Mesodermal cell (in vitro differentiated cells): ENCODE data around the gene ANKIB1. TPM values are rescaled to one million over a fixed set of nuclear protein-coding genes. Genes with fewer than 3 reads are reported as not detected.

Source experiments
- H3K27ac ChIP-seq: 2 replicates; pipeline ENCODE4 v1.7.0; 2013; ENCODE audit warnings: mild to moderate bottlenecking, low read depth, low read length, moderate library complexity; ENCODE audit not compliant: severe bottlenecking
- H3K36me3 ChIP-seq: 2 replicates; pipeline ENCODE4 v1.7.1; 2013; ENCODE audit warnings: mild to moderate bottlenecking, low read length, moderate library complexity; ENCODE audit not compliant: control insufficient read depth, insufficient read depth
- H3K4me1 ChIP-seq: one replicate; pipeline ENCODE4 v1.7.1; 2013; ENCODE audit warnings: mild to moderate bottlenecking, low read length; ENCODE audit not compliant: insufficient read depth, control insufficient read depth, poor library complexity, severe bottlenecking
- H3K4me3 ChIP-seq: 2 replicates; pipeline ENCODE4 v1.7.0; 2013; ENCODE audit warnings: low read length, control low read depth, mild to moderate bottlenecking; ENCODE audit not compliant: insufficient read depth, poor library complexity, severe bottlenecking; ENCODE audit errors: extremely low read depth
- H3K9me3 ChIP-seq: 2 replicates; pipeline ENCODE4 v1.7.1; 2013; ENCODE audit warnings: mild to moderate bottlenecking, low read length, moderate library complexity; ENCODE audit not compliant: control insufficient read depth
- WGBS, 2 experiments: methylation state at CpG; one replicate each; pipeline ENCODE4 v1.1.5; 2013; ENCODE audit warnings: missing lambda C conversion rate in 2 of 2; ENCODE audit not compliant: insufficient coverage in 2 of 2; 5-methylcytosine and 5-hydroxymethylcytosine counted together
- polyA plus RNA-seq, 2 experiments: library from polyadenylated mRNA; stranded (reverse); fragments of 50-300 nt; gene quantifications; one replicate each; pipeline ENCODE4 v1.2.3, GENCODE V29; 2013

ANKIB1 gene, protein sequence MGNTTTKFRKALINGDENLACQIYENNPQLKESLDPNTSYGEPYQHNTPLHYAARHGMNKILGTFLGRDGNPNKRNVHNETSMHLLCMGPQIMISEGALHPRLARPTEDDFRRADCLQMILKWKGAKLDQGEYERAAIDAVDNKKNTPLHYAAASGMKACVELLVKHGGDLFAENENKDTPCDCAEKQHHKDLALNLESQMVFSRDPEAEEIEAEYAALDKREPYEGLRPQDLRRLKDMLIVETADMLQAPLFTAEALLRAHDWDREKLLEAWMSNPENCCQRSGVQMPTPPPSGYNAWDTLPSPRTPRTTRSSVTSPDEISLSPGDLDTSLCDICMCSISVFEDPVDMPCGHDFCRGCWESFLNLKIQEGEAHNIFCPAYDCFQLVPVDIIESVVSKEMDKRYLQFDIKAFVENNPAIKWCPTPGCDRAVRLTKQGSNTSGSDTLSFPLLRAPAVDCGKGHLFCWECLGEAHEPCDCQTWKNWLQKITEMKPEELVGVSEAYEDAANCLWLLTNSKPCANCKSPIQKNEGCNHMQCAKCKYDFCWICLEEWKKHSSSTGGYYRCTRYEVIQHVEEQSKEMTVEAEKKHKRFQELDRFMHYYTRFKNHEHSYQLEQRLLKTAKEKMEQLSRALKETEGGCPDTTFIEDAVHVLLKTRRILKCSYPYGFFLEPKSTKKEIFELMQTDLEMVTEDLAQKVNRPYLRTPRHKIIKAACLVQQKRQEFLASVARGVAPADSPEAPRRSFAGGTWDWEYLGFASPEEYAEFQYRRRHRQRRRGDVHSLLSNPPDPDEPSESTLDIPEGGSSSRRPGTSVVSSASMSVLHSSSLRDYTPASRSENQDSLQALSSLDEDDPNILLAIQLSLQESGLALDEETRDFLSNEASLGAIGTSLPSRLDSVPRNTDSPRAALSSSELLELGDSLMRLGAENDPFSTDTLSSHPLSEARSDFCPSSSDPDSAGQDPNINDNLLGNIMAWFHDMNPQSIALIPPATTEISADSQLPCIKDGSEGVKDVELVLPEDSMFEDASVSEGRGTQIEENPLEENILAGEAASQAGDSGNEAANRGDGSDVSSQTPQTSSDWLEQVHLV
- 31.4 TPM for polyA plus RNA-seq (2013, experiment 1 of 2)
- polyA plus RNA-seq (2013, experiment 2 of 2) = 29.2 TPM

DNA sequence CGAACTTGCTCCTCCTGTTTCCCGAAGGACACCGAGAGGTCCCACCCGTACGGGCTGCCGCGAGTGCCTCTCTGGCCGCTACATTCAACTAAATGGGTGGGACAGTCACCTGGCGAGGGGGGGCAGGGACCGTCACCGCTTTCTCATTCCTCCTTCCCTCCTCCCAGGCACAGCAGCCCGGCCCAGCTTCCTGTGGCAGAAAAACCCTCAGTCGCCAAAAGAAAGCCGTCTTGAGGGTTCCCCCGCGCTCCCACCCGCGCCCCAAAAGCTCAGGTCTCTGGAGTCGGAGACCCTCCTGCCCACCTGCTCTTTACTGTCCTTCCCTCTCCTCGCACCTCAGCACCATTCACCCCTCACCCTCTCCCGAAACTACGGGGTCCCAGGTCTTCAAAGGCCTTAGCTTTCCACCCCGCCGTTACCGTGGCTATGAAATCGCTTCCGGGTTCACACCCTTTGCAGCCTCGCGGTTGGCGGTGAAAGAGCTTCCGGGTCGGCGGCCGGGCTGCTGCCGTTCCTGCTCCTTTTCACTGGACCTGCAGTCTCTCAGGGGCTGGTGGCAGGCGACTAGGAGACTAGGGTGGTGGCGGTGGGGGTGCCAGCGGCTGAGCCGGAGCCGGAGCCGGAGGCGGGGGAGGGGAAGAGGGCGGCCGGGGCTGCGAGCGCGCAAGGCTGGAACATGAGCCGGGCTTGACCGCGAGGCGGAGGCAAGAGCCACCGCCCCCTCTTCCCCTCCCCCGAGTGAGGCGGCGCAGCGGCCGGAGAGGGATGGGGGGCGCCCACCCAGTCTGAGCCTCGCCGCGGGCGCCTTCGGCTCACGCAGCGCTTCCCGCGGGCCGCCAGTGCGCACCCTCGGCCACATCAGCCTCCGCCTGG, at the start of gene ANKIB1, which contains the start of gene KRIT1:
Gene ANKIB1 (plus strand): TSS at position 488 of the 873 bp plus-strand sequence. CDS start 49,005 bp downstream, outside the sequence.
Gene KRIT1 (minus strand): TSS at position 428 of the 873 bp plus-strand sequence. CDS start 3,779 bp downstream, outside the sequence.
- Histone ChIP-seq H3K9me3 (no peaks in the 10 kb centered on the region), H3K4me1 (peaks cover 9% of the 10 kb centered on the region), H3K36me3 (peaks cover 22% of the 10 kb centered on the region), H3K4me3 (peak within 1 kb of the TSS; percentile 76), H3K27ac (peak within 1 kb of the TSS; percentile 89)
- WGBS, 2 experiments = 0% methylated on average over 37 to 42 of the region's 71 CpGs

DNA sequence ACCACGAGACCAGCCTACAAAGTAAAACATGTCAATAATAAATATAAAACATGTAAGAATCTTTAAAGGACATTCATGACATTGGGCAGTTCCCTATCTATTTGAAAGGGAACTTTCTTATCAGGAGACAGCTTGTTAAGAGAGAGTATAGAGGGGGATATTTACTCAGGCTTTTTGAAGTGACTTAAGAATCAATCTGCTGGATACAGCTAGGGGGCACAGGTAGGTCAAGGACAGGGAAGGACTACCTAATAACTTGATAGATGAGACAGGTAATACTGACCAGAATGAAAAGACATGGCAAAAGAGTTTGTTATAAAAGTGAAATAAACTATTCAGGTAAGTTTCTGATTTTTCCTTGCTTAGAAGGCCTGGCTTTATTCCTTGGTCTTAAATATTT, 45.0 kb upstream of the ANKIB1 start:
- WGBS, 2 experiments = no CpG with 5 or more reads among the region's 1 CpG
- Histone ChIP-seq H3K4me1 (no peaks in the 10 kb centered on the region), H3K4me3 (no peak overlapping the region), H3K27ac (no peak overlapping the region), H3K9me3 (no peaks in the 10 kb centered on the region), H3K36me3 (peaks cover 59% of the 10 kb centered on the region)

DNA sequence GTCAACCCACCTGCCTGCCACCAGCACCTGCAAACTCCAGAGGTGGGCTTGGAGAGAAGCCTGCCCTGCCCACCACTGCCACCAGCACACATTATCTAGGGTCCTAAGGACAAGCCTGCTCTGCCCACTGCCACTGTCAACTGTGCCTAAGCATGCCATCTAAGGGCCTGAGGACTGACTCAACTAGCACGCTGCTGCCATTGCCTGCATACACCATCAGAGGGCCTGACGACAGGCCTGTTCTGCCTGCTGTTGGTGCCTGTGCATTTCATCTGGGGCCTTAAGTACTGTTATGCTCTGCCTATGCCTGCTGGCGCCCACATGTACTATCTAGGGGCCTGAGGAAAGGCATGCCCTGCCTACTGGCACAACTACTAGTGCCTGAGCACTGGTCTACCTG, 39.8 kb upstream of the ANKIB1 start:
- peaks cover 54% of the 10 kb centered on the region for H3K36me3 ChIP-seq
- 87 to 91% methylated on average over 3 of the region's 3 CpGs for WGBS, 2 experiments
- no peaks in the 10 kb centered on the region for H3K9me3 ChIP-seq
- no peaks in the 10 kb centered on the region for H3K4me1 ChIP-seq
- no peak overlapping the region for H3K27ac ChIP-seq
- H3K4me3 ChIP-seq = no peak overlapping the region

DNA sequence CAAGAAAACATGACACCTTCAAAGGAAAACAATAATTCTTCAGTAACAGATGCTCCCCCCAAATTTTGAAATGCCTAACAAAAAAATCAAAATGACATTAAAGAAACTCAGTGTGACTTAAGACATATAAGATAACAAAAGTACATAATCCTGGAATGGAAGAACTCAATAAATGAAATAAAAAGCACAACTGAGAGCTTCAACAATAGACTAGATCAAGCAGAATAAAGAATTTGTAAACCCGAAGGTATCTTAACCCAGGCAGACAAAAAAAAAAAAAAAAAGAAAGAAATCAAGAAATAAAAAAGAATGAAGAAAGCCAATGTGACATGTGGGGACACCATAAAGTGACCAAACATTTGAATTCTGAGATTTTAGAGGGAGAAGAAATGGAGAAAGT, 39.1 kb upstream of the ANKIB1 start:
- peaks cover 60% of the 10 kb centered on the region for H3K36me3 ChIP-seq
- H3K4me3 ChIP-seq = no peak overlapping the region
- no peaks in the 10 kb centered on the region for H3K9me3 ChIP-seq
- WGBS, 2 experiments = no CpG with 5 or more reads among the region's 1 CpG
- no peaks in the 10 kb centered on the region for H3K4me1 ChIP-seq
- no peak overlapping the region for H3K27ac ChIP-seq

DNA sequence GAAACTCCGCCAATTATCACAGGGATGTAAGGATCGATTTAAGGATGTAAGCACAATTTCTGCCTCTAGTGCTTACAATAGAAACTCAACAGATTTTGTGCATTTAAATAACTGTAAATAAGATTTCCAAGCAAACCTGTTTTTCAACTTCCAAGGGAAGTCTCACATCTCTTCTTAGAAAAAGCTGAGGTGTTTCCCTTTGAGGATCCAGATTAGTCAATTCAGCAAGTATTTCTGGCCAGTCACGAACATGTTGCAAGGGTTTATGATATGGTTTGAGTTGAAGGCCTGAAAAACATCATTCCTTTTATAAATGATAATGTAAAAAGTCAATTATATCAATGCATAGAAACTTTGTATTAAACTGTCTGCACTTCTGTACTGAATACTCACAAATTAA, 24.0 kb upstream of the ANKIB1 start:
- Histone ChIP-seq H3K4me1 (no peaks in the 10 kb centered on the region), H3K27ac (no peak overlapping the region), H3K9me3 (no peaks in the 10 kb centered on the region), H3K4me3 (no peak overlapping the region), H3K36me3 (peaks cover 68% of the 10 kb centered on the region)
- 93% methylated on average over 2 of the region's 3 CpGs; no CpG with 5 or more reads in 1 of the 2 experiments for WGBS, 2 experiments

DNA sequence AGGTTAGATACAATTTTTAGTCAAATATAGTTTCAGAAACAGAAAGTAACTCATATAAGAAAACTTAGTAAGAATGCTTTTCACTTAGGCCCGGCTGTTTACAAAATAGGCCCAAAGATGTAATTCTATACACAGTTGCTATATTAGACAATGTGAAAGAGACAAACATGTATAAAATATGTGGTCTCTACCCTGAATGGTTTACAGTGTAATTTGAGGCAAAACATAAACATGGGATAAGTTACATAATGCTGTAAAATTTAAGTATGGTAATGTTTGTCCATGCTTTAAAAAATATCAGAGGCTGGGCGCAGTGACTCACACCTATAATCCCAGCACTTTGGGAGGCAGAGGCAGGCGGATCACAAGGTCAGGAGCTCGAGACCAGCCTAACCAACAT, 18.8 kb upstream of the ANKIB1 start:
- no peak overlapping the region for H3K27ac ChIP-seq
- H3K36me3 ChIP-seq = peaks cover 44% of the 10 kb centered on the region
- H3K4me3 ChIP-seq = no peak overlapping the region
- no peaks in the 10 kb centered on the region for H3K4me1 ChIP-seq
- no peaks in the 10 kb centered on the region for H3K9me3 ChIP-seq
- 100% methylated on average over 1 to 3 of the region's 4 CpGs for WGBS, 2 experiments

DNA sequence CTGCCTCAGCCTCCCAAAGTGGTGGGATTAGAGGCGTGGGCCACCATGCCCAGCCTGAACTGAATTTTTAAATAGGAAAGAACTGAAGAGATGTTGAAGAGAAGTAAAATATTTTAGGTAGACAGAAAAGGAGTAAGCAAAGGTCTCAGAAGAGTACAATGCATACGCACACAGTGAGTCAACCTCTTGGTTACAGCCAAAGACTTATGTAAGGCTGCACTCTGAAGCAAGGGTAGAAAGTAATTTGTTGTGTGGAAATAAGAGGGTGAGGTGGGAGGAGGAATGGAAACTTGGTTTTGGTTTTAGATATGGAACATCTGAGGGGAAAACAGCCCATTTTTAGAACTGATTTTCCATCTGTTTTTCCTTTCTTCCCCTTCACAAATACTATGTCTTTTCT, 17.7 kb upstream of the ANKIB1 start:
- 100% methylated on average over 2 of the region's 2 CpGs for WGBS, 2 experiments

DNA sequence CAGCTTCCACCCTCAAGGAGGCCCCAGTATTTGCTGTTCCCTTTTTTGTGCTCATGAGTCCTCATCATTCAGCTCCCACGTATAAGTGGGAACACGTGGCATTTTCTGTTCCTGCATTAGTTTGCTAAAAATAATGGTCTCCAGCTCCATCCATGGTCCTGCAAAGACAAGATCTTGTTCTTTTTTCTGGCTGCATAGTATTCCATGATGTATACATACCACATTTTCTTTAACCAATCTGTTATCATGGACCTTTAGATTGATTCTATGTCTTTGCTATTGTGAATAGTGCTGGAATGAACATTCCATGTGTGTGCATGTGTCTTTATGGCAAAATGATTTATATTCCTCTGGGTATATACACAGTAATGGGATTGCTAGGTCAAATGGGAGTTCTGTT, 17.0 kb upstream of the ANKIB1 start:
- H3K9me3 ChIP-seq = no peaks in the 10 kb centered on the region

More for the DNA sequence above, 17.7 kb upstream of the ANKIB1 start:
- Histone ChIP-seq H3K36me3 (peaks cover 45% of the 10 kb centered on the region), H3K9me3 (no peaks in the 10 kb centered on the region), H3K4me1 (no peaks in the 10 kb centered on the region), H3K4me3 (no peak overlapping the region), H3K27ac (no peak overlapping the region)

DNA sequence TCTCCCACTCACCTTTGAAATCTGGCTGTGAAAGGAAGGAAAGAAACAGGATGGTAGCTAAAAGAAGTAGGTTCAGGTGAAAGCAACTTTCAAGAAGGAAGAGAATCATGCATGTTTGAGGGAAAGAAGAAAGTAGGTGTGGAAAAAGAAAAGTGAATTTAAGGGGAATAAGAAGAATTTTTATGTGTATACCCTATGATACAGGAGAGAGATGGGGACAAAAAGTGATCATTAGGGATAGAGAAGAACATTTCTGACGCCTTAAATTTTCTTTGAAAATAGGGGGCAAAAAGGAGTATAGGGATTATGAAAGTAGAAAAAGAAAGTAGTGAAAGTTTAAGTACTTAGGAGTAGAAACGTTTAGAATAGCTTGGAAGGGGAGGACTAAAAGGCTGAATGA, 15.2 kb upstream of the ANKIB1 start:
- H3K36me3 ChIP-seq = peaks cover 56% of the 10 kb centered on the region
- 85 to 89% methylated on average over 2 of the region's 2 CpGs for WGBS, 2 experiments
- no peaks in the 10 kb centered on the region for H3K4me1 ChIP-seq
- H3K9me3 ChIP-seq = no peaks in the 10 kb centered on the region
- no peak overlapping the region for H3K27ac ChIP-seq
- H3K4me3 ChIP-seq = no peak overlapping the region

More for the DNA sequence above, 17.0 kb upstream of the ANKIB1 start:
- no peaks in the 10 kb centered on the region for H3K4me1 ChIP-seq
- H3K4me3 ChIP-seq = no peak overlapping the region
- WGBS, 2 experiments = 95 to 100% methylated on average over 2 of the region's 2 CpGs
- peaks cover 51% of the 10 kb centered on the region for H3K36me3 ChIP-seq
- H3K27ac ChIP-seq = no peak overlapping the region
